WI38 (cell line): ENCODE results near the gene ERCC6L.
A peak's percentile ranks its signal among the peaks of the same experiment; 100 is the strongest.
"Not testable (repeated sequence)": the region's sequence is repeated elsewhere in the genome, so short reads cannot be mapped to it uniquely, and the experiment has no call there.

Source experiments
- H3K4me3 ChIP-seq: 2 replicates; pipeline ENCODE4 v1.5.1; 2011; ENCODE audit warnings: low read depth, mild to moderate bottlenecking, control low read depth, low read length
- TF ChIP-seq, protein P1 (sequence below): IDR thresholded peaks from 2 replicates; pipeline ENCODE4 v1.5.1; 2012; ENCODE audit warnings: low read depth, mild to moderate bottlenecking, control low read depth, low read length

ERCC6L gene

DNA sequence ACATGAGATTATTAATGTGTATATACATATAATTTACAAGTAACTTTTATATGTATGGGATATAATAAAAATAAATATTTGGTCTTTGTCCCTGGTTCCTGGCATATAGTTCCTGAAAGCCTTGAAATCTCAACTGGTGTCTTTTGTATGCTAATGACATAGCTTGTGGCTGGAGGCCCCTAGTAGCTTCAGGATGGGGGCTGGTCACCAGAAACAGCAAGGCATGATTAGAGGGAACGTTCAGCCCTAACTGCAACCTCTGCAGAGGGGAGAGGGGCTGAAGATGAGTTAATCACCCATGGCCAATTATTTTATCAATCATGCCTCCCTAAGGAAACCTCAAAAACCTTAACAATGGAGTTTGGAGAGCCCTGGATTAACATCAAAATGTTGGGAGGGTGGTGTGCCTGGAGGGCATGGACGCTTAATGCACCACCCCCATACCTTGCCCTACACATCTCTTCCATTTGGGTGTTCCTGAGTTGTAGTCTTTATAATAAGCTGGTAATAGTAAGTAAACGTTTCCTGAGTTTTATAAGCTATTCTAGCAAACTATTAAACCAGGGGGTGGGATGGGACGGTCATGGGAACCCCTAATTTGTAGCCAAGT is 35.9 kb downstream of the ERCC6L start:
- no peak overlapping the region for H3K4me3 ChIP-seq

DNA sequence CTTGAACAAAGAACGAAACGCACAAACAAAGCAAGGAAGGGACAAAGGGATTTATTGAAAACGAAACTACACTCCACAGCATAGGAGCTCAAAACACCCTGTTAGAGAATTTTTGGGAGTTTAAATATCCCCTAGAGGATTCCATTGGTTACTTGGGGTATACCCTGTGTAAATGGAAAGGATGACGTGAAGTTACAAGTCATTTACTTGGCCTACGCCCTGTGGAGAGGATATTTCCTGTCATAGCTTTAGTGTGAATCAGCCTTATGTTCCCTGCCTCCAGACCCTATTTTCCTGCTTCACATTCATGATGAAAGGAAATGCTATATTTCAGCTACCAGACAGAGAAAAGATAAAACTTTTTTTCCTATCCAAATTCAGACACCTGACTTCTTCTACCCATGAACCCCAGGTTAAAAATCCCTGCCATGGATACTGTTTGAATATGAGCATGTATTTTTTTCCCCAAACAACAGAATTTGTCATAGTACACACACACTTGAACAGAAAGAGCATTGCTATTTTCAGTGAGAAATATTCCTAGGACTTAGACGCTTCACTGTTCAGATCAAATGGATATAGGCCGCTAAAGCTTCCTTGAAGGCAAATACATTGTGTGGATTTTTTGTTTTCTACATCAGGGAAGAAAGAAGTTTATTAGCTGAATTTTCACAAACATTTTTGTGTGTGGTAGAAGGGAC is 36.8 kb downstream of the ERCC6L start:
- H3K4me3 ChIP-seq = 0 out of 2 replicates have a peak overlapping the region, but pooled peaks have one; percentile 9
- TF ChIP-seq, protein P1, sequence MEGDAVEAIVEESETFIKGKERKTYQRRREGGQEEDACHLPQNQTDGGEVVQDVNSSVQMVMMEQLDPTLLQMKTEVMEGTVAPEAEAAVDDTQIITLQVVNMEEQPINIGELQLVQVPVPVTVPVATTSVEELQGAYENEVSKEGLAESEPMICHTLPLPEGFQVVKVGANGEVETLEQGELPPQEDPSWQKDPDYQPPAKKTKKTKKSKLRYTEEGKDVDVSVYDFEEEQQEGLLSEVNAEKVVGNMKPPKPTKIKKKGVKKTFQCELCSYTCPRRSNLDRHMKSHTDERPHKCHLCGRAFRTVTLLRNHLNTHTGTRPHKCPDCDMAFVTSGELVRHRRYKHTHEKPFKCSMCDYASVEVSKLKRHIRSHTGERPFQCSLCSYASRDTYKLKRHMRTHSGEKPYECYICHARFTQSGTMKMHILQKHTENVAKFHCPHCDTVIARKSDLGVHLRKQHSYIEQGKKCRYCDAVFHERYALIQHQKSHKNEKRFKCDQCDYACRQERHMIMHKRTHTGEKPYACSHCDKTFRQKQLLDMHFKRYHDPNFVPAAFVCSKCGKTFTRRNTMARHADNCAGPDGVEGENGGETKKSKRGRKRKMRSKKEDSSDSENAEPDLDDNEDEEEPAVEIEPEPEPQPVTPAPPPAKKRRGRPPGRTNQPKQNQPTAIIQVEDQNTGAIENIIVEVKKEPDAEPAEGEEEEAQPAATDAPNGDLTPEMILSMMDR = no peak

More for the DNA sequence above, 35.9 kb downstream of the ERCC6L start:
- TF ChIP-seq, protein P1 = no peak

DNA sequence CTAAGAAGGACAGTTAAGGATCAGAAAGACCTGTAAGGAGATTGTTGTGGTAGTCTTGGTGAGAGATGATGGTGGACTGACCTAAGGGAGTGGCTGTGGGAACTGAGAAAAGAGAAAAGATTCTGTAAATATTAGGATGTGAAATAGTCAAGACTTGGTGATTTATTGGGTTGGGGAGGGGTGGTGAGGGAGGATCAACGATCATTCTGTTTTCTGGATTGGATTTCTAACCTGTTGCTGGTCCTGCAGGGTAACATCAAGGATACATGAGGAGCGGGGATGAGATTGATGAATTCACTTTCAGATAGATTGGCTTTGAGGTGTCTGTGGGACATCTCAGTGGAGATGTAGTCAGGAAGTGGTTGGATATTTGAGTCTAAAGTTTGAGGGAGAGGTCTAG is 55.9 kb downstream of the ERCC6L start:
- peak overlapping the region; percentile 84 for H3K4me3 ChIP-seq
- TF ChIP-seq, protein P1 = no peak

DNA sequence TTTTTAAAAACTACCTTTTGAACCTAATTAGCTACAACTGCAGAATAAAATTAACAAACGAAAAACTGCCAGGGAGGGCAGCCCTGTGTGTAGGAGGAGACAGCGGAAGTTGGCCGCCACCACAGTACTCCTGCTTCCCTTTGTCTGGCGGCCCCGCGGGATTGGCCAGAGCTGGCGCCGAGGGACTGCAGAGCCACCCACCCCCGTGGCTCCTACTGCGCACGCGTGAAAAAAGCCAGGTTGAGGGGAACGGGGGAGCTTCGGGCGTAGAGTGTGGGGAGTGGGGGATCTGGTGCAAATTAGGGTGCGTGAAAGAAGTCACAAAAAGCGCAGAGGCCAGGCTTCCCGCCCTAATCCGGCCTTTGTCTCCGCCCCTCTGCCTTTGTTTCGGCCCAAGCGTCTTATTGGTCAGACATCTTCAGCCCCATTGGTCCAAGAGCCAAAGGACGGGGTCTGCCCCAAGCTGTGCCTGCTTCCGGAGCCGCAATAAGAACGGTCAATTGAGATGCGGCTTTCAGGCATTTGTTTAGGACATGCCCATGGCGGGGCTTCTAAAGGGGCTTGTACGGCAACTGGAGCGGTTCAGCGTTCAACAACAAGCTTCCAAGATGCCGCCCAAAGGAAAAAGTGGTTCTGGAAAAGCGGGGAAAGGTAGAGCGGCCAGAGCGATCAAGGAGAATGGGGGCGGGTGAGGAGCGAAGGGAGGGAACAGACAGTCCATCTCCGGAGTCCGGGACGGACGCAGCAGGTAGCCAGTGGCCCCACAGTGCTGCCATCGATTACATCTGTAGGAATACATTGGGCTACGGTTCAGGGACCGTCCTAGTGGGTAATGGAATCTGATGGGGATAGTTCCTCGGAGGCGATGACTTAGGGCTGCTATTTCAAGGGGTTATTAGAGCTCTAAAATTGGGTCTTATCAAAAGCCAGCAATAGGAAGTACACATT is 57.4 kb downstream of the ERCC6L start, which contains the start of gene PIN4:
Gene PIN4, plus strand, starts transcription at position 580 of the 948 bp plus-strand sequence. Its CDS starts 29 bp downstream, at position 609.
- H3K4me3 ChIP-seq = peak within 1 kb of the TSS; percentile 84
- TF ChIP-seq, protein P1 = no peak

DNA sequence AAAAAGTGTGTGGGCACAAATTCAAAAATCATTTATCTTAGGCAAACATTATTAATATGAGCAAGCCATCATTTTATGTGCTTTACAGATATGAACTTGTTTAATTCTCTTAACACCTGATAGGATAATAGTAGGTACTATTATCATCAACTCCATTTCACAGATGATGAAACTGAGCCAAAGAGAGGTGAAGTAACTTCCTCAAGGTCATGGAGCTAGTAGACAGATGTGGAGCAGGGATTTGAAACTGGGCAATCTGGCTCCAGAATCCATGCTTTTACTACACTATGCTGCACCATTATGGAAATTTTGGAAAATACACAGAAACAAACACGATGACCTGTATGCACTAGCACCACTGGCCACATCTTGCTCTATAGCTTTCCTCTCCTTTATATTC is 58.3 kb downstream of the ERCC6L start:
- H3K4me3 ChIP-seq = peak overlapping the region; percentile 54
- TF ChIP-seq, protein P1 = no peak

DNA sequence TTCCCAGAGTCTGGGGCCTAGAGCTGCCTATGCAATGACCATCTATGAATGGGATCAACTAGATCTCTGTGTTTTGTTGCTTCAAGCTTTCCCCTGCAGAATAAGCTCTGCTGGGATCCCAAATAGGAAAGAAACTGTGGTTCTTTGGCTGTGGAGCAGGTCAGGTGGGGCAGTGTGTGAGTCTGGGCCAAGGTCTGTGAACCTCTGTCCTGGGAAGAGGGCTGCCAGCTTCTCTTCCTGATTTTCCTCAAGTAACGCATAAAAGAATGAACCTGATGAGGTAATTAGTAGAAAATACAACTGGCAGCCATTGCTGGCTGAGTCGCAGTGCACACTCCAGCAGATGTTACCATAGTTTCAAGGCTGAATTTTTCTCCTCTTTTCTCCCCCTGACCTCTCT is 61.8 kb downstream of the ERCC6L start:
- TF ChIP-seq, protein P1 = no peak

DNA sequence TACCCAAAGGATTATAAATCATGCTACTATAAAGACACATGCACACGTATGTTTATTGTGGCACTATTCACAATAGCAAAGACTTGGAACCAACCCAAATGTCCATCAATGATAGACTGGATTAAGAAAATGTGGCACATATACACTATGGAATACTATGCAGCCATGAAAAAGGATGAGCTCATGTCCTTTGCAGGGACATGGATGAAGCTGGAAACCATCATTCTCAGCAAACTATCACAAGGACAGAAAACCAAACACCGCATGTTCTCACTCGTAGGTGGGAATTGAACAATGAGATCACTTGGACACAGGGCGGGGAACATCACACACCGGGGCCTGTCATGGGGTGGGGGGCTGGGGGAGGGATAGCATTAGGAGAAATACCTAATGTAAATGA is 62.5 kb downstream of the ERCC6L start:
- H3K4me3 ChIP-seq = not testable (repeated sequence)

More for the DNA sequence above, 61.8 kb downstream of the ERCC6L start:
- H3K4me3 ChIP-seq = no peak overlapping the region
